Gastroesophageal sphincter (tissue), 4 donors: ENCODE results near the gene ATP5F1A. TPM values are rescaled to one million over a fixed set of nuclear protein-coding genes. Genes with fewer than 3 reads are reported as not detected.

Experiments used
- ATAC-seq: fragments of 150-250 bp; one replicate; pipeline ENCODE4 v1.9.1; 2016; ENCODE audit warnings: mild to moderate bottlenecking, moderate library complexity
- H3K27ac ChIP-seq, 4 donors: fragments of 200-600 bp; sonication (generic) in 3 of 4; 1 replicate in 3 of 4; 2 replicates in 1 of 4; pipeline ENCODE4 v1.5.1; 2016 to 2019
- H3K27me3 ChIP-seq: fragments of 200-600 bp; sonication (generic); one replicate; pipeline ENCODE4 v1.5.1; 2019
- H3K36me3 ChIP-seq, 2 donors: fragments of 200-600 bp; sonication (generic); one replicate each; pipeline ENCODE4 v1.5.1; 2019; ENCODE audit warnings: control low read depth in 1 of 2
- H3K4me1 ChIP-seq, 3 donors: fragments of 200-600 bp; sonication (generic); 1 replicate in 2 of 3; 2 replicates in 1 of 3; pipeline ENCODE4 v1.5.1; 2016 to 2019; ENCODE audit warnings: control low read depth in 2 of 3
- H3K4me3 ChIP-seq, 2 donors: fragments of 200-600 bp; sonication (generic); one replicate each; pipeline ENCODE4 v1.5.1; 2019; ENCODE audit warnings: mild to moderate bottlenecking in 1 of 2, moderate library complexity in 1 of 2
- H3K9me3 ChIP-seq, 3 donors: fragments of 200-600 bp; sonication (generic); one replicate each; pipeline ENCODE4 v1.5.1; 2017 to 2019; ENCODE audit warnings: control low read depth in 2 of 3
- EP300 ChIP-seq: sonication (generic); formaldehyde crosslinking; IDR thresholded peaks from one replicate; pipeline ENCODE4 v1.6.1; 2017; ENCODE audit warnings: antibody characterized with exemption, mild to moderate bottlenecking
- POLR2A ChIP-seq, 2 donors: fragments of 450-650 bp; IDR thresholded peaks; one replicate each; pipeline ENCODE4 v1.6.1; 2017; ENCODE audit warnings: antibody characterized with exemption in 2 of 2, mild to moderate bottlenecking in 2 of 2, moderate library complexity in 1 of 2
- POLR2AphosphoS5 ChIP-seq: sonication (generic); formaldehyde crosslinking; IDR thresholded peaks from one replicate; pipeline ENCODE4 v1.6.1; 2017; ENCODE audit warnings: antibody characterized with exemption
- WGBS, 2 donors: methylation state at CpG; one replicate each; pipeline ENCODE4 v1.1.5; 2018; ENCODE audit warnings: low coverage in 1 of 2; 5-methylcytosine and 5-hydroxymethylcytosine counted together
- total RNA-seq, 4 donors: library from RNA; depleted of rRNA; stranded (reverse); fragments of >200 nt; gene quantifications; one replicate each; pipeline ENCODE4 v1.1.0, GENCODE V29; 2016
- TF ChIP-seq, protein P1 (sequence below), 4 experiments: fragments of 200-600 bp in 2 of 4; fragments of 450-650 bp in 2 of 4; sonication (generic) in 1 of 4; IDR thresholded peaks; one replicate each; pipeline ENCODE4 v1.5.1; 2017 to 2019; ENCODE audit warnings: antibody characterized with exemption in 4 of 4, mild to moderate bottlenecking in 2 of 4, moderate library complexity in 2 of 4

Gene ATP5F1A
- total RNA-seq, 4 donors from 2014 or later = 461 to 688 (median 605) TPM

DNA sequence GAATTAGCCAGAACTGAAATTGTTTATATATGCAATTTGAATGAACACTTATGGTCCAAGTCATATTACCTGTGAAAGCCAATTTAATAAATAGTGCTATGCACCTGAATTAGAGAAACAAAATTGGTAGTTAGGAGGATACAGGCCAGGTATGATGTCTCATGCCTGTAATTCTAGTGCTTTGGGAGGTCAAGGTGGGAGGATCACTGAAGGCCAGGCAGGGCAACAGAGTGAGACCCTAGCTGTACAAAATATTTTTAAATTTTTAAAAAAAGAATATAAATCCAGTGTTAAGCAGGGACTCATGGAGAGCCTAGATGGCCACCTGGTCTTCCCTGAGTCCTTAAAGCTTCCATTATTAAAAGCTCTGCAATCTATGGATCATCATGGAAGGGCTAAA, 18.8 kb downstream of the ATP5F1A start:
- H3K27ac ChIP-seq = peak overlapping the region in 1 of 4 donors; percentile 4
- no peaks in the 10 kb centered on the region for H3K9me3 ChIP-seq
- no peak for ATAC-seq
- no peak for TF ChIP-seq POLR2A (IDR thresholded peaks at IDR 0.05)
- TF ChIP-seq, protein P1, sequence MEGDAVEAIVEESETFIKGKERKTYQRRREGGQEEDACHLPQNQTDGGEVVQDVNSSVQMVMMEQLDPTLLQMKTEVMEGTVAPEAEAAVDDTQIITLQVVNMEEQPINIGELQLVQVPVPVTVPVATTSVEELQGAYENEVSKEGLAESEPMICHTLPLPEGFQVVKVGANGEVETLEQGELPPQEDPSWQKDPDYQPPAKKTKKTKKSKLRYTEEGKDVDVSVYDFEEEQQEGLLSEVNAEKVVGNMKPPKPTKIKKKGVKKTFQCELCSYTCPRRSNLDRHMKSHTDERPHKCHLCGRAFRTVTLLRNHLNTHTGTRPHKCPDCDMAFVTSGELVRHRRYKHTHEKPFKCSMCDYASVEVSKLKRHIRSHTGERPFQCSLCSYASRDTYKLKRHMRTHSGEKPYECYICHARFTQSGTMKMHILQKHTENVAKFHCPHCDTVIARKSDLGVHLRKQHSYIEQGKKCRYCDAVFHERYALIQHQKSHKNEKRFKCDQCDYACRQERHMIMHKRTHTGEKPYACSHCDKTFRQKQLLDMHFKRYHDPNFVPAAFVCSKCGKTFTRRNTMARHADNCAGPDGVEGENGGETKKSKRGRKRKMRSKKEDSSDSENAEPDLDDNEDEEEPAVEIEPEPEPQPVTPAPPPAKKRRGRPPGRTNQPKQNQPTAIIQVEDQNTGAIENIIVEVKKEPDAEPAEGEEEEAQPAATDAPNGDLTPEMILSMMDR (IDR thresholded peaks at IDR 0.05) = no peak
- TF ChIP-seq EP300 = no peak
- no peak for TF ChIP-seq POLR2AphosphoS5
- no peak overlapping the region for H3K4me3 ChIP-seq
- H3K36me3 ChIP-seq = peaks cover 2 to 68% of the 10 kb centered on the region in 2 donors
- H3K4me1 ChIP-seq = peaks cover 0 to 7% (median 0%) of the 10 kb centered on the region in 3 donors
- H3K27me3 ChIP-seq = no peaks in the 10 kb centered on the region

DNA sequence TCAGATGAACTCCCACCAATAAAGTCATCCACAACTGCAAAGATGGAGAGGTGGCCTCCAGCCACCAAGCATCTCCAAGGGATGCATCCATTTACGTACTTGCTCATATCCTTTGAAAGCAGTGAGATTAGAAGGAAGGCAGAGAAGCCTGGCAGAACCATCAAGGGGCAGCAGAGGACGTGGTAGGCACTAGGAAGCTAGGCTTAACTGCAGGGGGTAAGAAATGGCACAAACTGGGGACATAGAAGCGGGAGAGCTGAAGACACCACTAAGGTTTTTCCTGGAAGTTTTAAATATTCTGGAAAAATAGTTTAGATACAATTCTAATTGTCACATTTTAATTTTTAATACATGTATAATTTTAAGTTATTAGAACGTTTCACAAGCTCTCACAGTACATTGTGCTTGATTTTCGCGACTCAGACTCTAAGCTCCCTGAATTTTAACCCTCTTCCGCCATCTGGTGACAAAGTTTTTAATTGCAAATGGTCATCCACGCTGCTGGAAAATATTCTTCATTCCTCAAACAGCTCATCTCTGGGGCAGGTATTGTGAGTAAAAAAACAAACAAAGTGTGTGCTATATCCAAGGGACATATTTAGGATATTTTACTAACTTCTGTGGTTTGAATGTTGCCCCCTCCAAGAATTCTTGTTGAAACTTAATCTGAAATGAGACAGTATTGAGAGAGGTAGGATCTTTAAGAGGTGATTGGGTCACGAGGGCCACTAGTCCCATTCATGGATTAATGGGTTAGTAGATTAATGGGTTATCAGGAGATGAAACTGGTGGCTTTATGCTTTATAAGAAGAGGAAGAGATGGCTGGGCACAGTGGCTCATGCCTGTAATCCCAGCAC, 24.4 kb downstream of the ATP5F1A start:
- Histone ChIP-seq H3K36me3 (peaks cover 0 to 13% of the 10 kb centered on the region in 2 donors), H3K27me3 (no peaks in the 10 kb centered on the region), H3K27ac (no peak overlapping the region), H3K4me3 (no peak overlapping the region), H3K9me3 (no peaks in the 10 kb centered on the region), H3K4me1 (peaks cover 0 to 45% (median 9%) of the 10 kb centered on the region in 3 donors)
- 19 to 26% methylated on average over 7 to 9 of the region's 9 CpGs for WGBS, 2 donors
- peak; percentile 37 for ATAC-seq
- TF ChIP-seq POLR2AphosphoS5 (no peak), POLR2A (IDR thresholded peaks at IDR 0.05) (no peak), EP300 (no peak)
- TF ChIP-seq, protein P1 (IDR thresholded peaks at IDR 0.05) = peak in 3 of 4 experiments; percentile 66 to 74 (median 66)

DNA sequence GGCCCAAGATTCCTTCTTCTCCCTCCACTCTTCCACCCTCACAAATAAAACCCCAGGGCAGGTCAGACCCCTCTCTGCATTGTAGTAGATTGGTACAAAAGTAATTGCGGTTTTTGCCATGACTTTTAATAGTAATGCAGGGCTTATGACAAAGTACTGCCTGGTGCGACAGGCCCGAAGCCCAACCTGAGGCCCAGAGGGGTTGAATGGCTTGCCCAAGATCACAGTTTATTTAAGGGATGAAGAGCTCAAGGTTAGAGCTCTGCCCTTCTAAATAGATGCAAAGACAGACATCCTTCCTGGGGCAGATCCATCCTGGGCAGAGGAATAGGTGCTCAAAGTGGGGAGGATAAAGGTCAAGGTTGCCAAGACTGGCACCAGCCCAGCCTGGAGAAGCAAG, 25.1 kb downstream of the ATP5F1A start:
- no peak overlapping the region for H3K27ac ChIP-seq
- peaks cover 0 to 6% of the 10 kb centered on the region in 2 donors for H3K36me3 ChIP-seq
- no peak overlapping the region for H3K4me3 ChIP-seq
- TF ChIP-seq EP300 (no peak), POLR2AphosphoS5 (no peak), POLR2A (IDR thresholded peaks at IDR 0.05) (no peak)
- TF ChIP-seq, protein P1 (IDR thresholded peaks at IDR 0.05) = no peak
- no peaks in the 10 kb centered on the region for H3K27me3 ChIP-seq
- H3K4me1 ChIP-seq = peaks cover 0 to 45% (median 9%) of the 10 kb centered on the region in 3 donors
- 100% methylated on average over 1 of the region's 3 CpGs; no CpG with 5 or more reads in 1 of the 2 donors for WGBS, 2 donors
- H3K9me3 ChIP-seq = no peaks in the 10 kb centered on the region
- ATAC-seq = no peak

DNA sequence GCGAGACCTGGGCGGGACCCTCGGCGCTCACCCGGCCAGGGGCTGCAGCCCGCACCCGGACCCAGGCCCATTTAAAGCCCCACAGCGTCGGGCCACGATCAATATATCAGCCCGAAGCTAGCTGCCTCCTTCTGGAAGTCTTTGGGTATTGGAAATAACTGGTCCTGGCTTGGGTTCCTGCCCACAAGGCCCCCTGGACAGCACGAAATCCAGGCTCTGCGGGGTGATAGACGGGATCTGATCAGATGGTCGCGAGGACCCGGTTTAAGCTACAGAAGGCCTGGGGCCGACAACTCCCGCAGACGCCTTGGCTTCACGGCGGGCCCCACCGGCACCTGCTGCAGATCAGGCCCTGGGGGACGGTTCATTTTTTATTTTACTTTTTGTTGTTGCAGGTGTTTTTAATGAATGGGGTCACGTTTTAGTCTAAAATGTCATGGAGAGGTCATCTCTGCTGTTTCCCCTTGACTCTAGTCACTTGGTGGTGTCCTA, 25.7 kb downstream of the ATP5F1A start:
- Histone ChIP-seq H3K36me3 (peaks cover 0 to under 1% of the 10 kb centered on the region in 2 donors), H3K27me3 (no peaks in the 10 kb centered on the region), H3K4me3 (peak overlapping the region; percentile 42 to 88), H3K9me3 (no peaks in the 10 kb centered on the region), H3K4me1 (peaks cover 0 to 41% (median 9%) of the 10 kb centered on the region in 3 donors), H3K27ac (peak overlapping the region in 2 of 4 donors; percentile 38 to 75)
- ATAC-seq = no peak
- TF ChIP-seq, protein P1 (IDR thresholded peaks at IDR 0.05) = no peak
- TF ChIP-seq POLR2A (IDR thresholded peaks at IDR 0.05) (no peak), POLR2AphosphoS5 (no peak), EP300 (no peak)
- WGBS, 2 donors = 13 to 37% methylated on average over 3 to 13 of the region's 25 CpGs
